ENCODE data around the gene OR13F1.
"Not testable (repeated sequence)": the region's sequence is repeated elsewhere in the genome, so short reads cannot be mapped to it uniquely, and the experiment has no call there.

OR13F1 gene

GRCh38 chr9:104494808-104495207 is 9.3 kb upstream of the OR13F1 start:
- DNase-seq (ENCODE audit: low spot score) = no peak
- in situ Hi-C loops (cut with MboI; ENCODE audit: low sequenced_read_pairs, unreplicated experiment) = no loop called here
- TF ChIP-seq, protein P1, sequence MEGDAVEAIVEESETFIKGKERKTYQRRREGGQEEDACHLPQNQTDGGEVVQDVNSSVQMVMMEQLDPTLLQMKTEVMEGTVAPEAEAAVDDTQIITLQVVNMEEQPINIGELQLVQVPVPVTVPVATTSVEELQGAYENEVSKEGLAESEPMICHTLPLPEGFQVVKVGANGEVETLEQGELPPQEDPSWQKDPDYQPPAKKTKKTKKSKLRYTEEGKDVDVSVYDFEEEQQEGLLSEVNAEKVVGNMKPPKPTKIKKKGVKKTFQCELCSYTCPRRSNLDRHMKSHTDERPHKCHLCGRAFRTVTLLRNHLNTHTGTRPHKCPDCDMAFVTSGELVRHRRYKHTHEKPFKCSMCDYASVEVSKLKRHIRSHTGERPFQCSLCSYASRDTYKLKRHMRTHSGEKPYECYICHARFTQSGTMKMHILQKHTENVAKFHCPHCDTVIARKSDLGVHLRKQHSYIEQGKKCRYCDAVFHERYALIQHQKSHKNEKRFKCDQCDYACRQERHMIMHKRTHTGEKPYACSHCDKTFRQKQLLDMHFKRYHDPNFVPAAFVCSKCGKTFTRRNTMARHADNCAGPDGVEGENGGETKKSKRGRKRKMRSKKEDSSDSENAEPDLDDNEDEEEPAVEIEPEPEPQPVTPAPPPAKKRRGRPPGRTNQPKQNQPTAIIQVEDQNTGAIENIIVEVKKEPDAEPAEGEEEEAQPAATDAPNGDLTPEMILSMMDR (IDR thresholded peaks at IDR 0.05; ENCODE audit: borderline replicate concordance, control extremely low read depth, extremely low read depth, insufficient read depth, missing control alignments) = no peak

DNA sequence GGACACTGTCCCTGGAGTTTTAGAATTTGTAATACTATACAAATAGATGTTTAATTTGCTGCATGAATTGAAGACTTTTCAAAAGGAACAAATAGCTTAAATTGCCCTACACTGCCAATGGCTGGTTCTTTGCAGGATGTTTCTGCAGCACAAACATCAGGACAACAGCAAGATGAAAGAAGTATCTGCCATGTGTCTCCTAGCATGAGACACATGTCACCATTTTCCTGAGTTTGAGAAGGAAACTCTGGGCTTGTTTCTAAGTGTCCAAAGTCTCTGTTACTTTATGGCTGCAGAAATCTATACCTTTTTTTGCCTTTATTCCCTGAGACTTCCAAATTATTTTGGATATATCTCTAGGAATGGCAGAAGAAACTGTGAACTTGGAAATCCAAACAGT is 623 bp upstream of the OR13F1 start:
- in situ Hi-C loops (cut with MboI; ENCODE audit: low sequenced_read_pairs, unreplicated experiment) = no loop called here
- DNase-seq (ENCODE audit: low spot score) = no peak
- TF ChIP-seq, protein P1 (IDR thresholded peaks at IDR 0.05; ENCODE audit: borderline replicate concordance, control extremely low read depth, extremely low read depth, insufficient read depth, missing control alignments) = no peak

DNA sequence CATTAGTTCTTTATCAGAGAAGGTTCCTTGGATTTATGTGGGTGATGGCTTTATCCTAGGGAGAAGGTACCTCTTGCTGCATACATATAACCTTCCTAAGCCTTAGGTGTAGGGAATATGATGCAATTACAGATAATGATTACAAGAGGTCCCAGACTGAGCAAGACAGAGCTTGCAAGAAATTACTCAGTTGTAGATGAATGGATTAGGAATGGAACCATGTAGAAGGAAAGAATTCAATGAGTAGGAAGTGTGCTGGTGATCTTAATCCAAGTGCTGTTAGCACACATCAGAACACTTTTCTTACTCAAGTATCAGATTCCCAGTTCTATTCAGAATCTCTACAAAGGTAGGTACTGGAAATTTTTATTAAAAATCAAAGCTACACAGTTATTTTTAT is 2.5 kb downstream of the OR13F1 start:
- no peak for DNase-seq (ENCODE audit: low spot score)
- in situ Hi-C loops (cut with MboI; ENCODE audit: low sequenced_read_pairs, unreplicated experiment) = no loop called here
- TF ChIP-seq, protein P1 (IDR thresholded peaks at IDR 0.05; ENCODE audit: borderline replicate concordance, control extremely low read depth, extremely low read depth, insufficient read depth, missing control alignments) = no peak

- TF ChIP-seq, protein P1 (IDR thresholded peaks at IDR 0.05; ENCODE audit: borderline replicate concordance, control extremely low read depth, extremely low read depth, insufficient read depth, missing control alignments) = no peak
- in situ Hi-C loops (cut with MboI; ENCODE audit: low sequenced_read_pairs, unreplicated experiment) = no loop called here
These were observed 10.8 kb downstream of the OR13F1 start for GRCh38 chr9:104514901-104515300.

GRCh38 chr9:104520241-104520640 is 16.2 kb downstream of the OR13F1 start:
- in situ Hi-C loops (cut with MboI; ENCODE audit: low sequenced_read_pairs, unreplicated experiment); DNase-seq (ENCODE audit: low spot score): not testable (repeated sequence)

More at GRCh38 chr9:104514901-104515300, 10.8 kb downstream of the OR13F1 start:
- no peak for DNase-seq (ENCODE audit: low spot score)

GRCh38 chr9:104527109-104527508 is 23.0 kb downstream of the OR13F1 start, which contains the start of gene OR13C4:
Gene OR13C4 (minus strand): TSS chr9:104527209. CDS start chr9:104527209, 0 bp downstream.
- DNase-seq (ENCODE audit: low spot score) = no peak
- in situ Hi-C loops (cut with MboI; ENCODE audit: low sequenced_read_pairs, unreplicated experiment) = no loop called here
- TF ChIP-seq, protein P1 (IDR thresholded peaks at IDR 0.05; ENCODE audit: borderline replicate concordance, control extremely low read depth, extremely low read depth, insufficient read depth, missing control alignments) = no peak

- in situ Hi-C loops (cut with MboI; ENCODE audit: low sequenced_read_pairs, unreplicated experiment) = no loop called here
- TF ChIP-seq, protein P1 (IDR thresholded peaks at IDR 0.05; ENCODE audit: borderline replicate concordance, control extremely low read depth, extremely low read depth, insufficient read depth, missing control alignments) = no peak
- no peak for DNase-seq (ENCODE audit: low spot score)
These were observed 32.7 kb downstream of the OR13F1 start, which contains the start of gene OR13C3 for GRCh38 chr9:104536756-104537155. Gene OR13C3 (minus strand): TSS chr9:104536856. CDS start chr9:104536723, 133 bp downstream.

Measured in GM13976 (cell line).